ENCODE results near the gene RMDN2.

GRCh38 chr2:38038682-38039081 lies 113.6 kb downstream of the RMDN2 start:
- TF ChIP-seq CTCF (IDR thresholded peaks at IDR 0.05; ENCODE audit: low read depth, low read length, missing input control) = no peak
- no peak for TF ChIP-seq RXRA (IDR thresholded peaks at IDR 0.05)
- TF ChIP-seq MAX (IDR thresholded peaks at IDR 0.05) = no peak
- no peak for TF ChIP-seq GABPA (IDR thresholded peaks at IDR 0.05 in 1 of 2, conservative IDR thresholded peaks at IDR 0.05 in 1 of 2)
- no peak for TF ChIP-seq ATF3 (IDR thresholded peaks at IDR 0.05)
- TF ChIP-seq HNF4G (IDR thresholded peaks at IDR 0.05) = no peak
- TF ChIP-seq RAD21 (IDR thresholded peaks at IDR 0.05) = no peak

All from liver (tissue), 3 donors.